ENCODE measurements around the gene PPP2R2D.
"Not testable (repeated sequence)": the region's sequence is repeated elsewhere in the genome, so short reads cannot be mapped to it uniquely, and the experiment has no call there.

PPP2R2D gene

DNA sequence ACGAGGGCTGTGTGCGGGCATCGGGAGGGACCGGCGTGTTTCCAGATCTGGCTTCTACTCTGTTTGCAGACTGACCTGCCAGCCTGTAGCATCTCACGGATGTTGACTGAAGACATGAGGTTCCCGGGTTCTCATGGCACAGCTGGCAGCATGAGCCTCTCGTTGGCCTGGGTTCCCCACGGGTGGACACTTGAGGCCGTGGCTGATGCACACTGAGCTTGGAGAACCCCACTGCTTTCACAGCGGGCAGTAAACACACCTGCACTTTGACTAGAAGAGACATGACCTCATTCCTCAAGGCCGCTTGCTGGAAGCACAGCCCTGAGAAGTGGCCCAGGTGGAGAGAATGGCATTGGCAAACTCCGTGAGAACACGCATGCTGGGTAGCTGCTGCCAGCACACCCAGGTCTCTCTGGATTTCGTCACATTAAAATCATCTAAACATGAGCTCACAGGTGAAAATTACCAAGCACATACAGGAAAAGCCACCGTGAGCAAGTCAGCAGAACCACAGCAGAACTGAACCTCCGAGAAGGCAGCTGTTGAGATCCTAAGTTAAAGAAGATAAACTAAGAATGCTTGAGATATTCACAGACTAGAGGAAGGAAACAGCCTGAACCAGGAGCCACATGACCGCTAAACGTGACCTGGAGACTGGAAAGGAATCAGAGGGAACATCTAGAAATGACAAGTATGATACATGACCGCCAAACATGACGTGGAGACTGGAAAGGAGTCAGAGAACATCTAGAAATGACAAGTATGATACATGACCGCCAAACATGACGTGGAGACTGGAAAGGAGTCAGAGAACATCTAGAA lies 48.4 kb downstream of the PPP2R2D start:
- DNase-seq (ENCODE audit: low spot score): no peak

DNA sequence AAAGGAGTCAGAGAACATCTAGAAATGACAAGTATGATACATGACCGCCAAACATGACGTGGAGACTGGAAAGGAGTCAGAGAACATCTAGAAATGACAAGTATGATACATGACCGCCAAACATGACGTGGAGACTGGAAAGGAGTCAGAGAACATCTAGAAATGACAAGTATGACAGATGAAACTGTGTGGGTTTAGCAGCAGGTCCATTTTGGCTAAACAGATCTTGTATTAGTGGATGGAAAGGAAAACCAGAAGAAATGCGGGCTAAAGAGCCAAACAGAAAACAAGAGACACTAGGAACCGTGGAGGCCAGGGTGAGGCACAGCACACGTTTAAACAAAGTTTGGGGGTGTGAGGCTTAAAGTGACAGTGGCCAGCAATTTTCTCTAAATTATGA lies 49.1 kb downstream of the PPP2R2D start:
- not testable (repeated sequence) for DNase-seq (ENCODE audit: low spot score)

GRCh38 chr10:131954356-131954965 lies 53.7 kb downstream of the PPP2R2D start:
- DNase-seq (ENCODE audit: low spot score): no peak

DNA sequence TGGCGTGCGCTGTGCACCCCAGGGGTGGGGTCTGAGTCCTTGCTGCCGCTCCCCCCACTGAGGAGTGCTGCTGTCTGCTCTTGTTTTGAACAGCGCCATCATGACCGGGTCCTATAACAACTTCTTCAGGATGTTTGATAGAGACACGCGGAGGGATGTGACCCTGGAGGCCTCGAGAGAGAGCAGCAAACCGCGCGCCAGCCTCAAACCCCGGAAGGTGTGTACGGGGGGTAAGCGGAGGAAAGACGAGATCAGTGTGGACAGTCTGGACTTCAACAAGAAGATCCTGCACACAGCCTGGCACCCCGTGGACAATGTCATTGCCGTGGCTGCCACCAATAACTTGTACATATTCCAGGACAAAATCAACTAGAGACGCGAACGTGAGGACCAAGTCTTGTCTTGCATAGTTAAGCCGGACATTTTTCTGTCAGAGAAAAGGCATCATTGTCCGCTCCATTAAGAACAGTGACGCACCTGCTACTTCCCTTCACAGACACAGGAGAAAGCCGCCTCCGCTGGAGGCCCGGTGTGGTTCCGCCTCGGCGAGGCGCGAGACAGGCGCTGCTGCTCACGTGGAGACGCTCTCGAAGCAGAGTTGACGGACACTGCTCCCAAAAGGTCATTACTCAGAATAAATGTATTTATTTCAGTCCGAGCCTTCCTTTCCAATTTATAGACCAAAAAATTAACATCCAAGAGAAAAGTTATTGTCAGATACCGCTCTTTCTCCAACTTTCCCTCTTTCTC lies 55.0 kb downstream of the PPP2R2D start:
- no peak for DNase-seq (ENCODE audit: low spot score)

DNA sequence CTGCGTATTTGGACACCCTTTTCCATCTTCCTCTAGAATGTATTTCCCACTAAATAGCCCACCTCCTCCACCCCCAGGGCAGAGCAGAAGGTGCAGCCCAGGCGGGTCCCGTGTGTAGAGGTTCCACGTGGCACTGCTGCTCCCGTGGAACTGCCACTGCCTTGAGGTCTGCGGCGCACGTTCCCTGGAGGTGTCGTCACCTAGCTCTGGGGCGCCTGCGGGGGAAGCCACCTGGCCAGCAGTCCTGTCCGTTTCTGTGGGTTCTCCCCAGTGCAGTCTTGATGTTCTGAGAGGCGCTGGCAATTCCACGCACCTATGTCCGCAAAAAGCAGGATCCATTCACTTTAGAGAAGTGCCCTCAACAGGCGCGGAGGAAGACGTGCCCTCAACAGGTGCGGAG lies 59.0 kb downstream of the PPP2R2D start:
- DNase-seq (ENCODE audit: low spot score): no peak

DNA sequence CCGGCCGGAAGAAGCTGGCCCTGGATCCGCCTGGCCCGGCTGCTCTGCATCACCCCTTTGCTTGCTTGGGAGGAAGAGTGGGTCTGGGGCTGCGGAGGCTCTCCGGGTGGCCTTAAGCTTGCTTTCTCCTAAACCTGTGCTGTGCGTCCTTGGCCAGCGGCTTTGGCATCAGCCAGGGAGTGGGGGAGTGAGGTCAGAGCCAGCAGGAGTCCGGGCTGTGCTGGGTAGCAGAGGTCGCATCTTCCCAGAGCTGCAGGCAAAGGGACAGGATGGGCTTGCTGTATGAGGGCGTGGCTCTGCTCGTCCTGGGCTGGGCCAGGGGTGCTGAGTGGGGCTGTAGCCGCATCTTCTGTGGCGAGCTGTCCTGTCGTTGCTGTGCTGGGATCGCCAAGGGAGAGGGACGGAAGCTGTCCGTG lies 59.8 kb downstream of the PPP2R2D start:
- no peak for DNase-seq (ENCODE audit: low spot score)

DNA sequence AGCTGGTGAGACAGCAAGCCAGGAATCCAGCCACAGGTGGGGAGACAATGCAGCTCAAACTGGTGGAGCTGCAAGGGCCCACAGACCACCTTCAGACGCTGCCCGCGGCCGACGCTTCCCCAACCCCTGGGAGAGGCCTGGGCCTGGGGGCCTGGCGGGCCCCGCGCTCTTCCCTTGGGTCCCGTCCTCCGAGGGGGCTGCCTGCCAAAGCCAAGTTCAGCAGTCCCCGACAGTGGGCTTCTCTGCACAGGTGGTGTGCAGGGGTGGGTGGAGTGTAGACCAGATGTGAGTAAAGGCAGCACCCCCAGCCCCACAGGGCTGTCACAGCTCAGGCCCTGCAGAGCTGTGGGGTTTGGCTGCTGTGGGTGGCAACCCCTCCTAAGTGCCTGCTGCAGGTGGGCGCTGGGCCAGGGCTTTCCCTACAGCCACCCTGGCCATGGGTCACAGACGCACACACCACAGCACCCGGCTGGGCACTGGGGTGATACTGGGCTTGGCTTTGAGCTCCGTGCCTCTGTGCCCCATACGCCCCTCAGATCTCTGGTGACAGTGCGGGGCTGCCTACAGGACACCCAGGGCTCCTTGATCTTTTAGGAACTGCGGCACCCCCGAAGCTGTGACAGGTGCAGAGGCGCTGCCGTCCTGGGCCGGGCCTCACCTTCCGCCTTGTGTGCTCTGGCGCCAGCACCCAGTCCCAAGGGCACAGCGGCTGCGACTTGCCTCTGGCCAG lies 60.4 kb downstream of the PPP2R2D start:
- no peak for DNase-seq (ENCODE audit: low spot score)

GRCh38 chr10:131961777-131962662 lies 61.2 kb downstream of the PPP2R2D start:
- DNase-seq (ENCODE audit: low spot score): no peak

DNA sequence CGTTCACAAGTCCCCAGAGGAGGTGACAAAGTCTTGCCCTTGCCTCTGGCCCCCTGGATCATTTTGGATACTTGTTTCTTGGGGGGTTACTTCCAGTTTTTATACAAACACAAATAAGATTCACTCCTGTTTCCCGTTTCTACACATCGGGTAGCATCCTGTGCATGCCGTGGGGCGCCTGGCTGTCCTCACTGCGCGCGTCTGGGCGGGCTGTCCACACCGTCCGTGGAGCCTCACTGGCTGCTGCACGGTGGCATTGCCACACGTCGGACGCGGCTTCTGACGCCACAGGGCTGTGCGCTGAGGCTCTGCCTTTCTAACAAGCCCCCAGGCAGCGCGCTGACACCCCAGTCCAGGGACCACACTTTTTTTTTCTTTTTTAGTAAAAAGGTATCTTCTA lies 62.5 kb downstream of the PPP2R2D start:
- DNase-seq (ENCODE audit: low spot score): no peak

DNA sequence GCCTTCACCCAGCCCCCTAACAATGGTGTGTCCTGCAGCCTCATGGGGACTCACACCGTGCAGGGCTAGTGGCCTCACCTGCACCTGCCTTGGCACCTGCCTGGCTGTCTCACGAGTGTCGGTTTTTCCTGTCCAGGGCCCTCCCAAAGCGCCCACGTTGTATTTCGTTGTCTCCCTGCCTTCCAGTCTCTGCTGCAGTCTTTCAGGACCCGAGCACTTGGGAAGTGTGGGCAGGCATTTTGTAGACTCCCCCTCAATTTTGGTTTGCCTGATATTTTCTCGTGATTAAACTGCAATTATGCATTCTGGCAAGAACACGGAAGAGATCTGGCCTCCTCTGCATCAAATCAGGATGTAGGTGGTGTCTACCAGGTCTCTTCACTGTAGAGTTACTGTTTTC lies 63.0 kb downstream of the PPP2R2D start:
- no peak for DNase-seq (ENCODE audit: low spot score)

- no peak for DNase-seq (ENCODE audit: low spot score)
Observed at GRCh38 chr10:131964298-131964697, 63.5 kb downstream of the PPP2R2D start.

DNA sequence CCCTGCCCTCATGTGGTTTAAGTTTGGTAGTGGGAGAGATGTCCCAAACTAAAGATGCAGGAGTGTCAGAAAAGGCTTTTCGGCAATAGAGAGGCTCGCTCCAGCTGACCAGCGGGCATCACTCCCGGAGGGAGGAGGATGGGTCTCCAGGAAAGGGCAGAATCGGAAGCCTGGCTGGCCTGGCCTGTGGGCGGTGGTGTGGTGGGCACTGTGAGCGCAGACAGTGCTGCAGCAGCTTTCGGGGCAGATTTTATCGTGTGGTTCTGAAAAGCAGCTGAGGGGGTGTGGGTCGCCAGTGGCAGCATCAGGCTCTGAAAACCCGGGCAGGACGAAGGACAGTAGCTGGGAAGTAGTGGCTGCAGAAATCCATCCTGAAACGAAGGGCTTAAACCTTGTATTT lies 68.1 kb downstream of the PPP2R2D start:
- DNase-seq (ENCODE audit: low spot score): no peak

DNA sequence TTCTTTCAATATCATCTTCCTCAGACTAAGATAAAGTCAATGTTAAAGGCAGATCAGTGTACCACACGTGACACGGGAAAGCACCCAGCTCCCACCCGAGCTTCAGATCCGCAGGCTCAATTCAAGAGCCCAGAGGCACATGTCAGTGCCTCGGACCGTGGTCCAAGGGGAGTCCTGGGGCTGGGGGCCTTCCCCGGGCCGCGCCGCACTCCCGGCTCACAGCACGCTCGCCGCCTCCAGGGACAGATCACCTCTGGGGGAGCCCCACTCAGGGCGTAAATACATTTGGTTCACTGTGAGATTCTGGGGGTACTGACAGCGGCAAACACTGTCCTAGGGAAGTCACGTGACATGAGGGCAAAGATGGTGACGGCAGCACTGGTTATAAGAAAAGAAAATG lies 70.1 kb downstream of the PPP2R2D start:
- DNase-seq (ENCODE audit: low spot score): no peak

- no peak for DNase-seq (ENCODE audit: low spot score)
Observed at GRCh38 chr10:131971591-131971990, 70.8 kb downstream of the PPP2R2D start.

DNA sequence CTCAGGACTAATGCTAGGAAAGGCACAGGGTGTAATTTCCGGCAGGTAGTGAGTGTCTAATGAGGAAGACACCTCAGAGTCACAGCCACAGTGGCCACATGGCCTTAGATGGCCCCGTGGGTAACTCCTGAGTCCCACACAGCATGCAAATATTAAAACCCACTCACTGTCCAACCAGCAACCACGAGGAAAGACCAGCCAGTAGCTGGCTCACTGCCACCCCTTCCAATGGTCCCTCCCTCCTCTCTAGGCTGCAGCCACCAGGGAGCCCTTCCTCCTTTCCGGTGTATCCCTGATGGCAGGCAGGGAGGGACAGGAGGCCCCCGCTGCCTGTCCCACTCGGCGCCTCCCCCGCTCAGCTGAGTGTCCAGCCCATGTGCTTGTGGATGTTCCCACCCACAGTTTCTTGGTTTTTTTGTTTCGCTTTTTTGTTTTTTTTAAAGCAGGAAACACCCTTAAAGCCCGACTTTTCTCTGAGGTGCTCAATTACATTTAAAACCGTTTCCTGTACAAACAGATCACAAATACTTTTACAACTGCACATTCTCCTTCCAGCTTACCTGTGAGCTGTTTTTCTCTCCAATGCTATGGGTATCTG lies 71.8 kb downstream of the PPP2R2D start:
- DNase-seq (ENCODE audit: low spot score): peak; percentile 47

- no peak for DNase-seq (ENCODE audit: low spot score)
Observed at GRCh38 chr10:131973160-131973951, 72.5 kb downstream of the PPP2R2D start.

- DNase-seq (ENCODE audit: low spot score): no peak
Observed at GRCh38 chr10:131974034-131974817, 73.4 kb downstream of the PPP2R2D start.

DNA sequence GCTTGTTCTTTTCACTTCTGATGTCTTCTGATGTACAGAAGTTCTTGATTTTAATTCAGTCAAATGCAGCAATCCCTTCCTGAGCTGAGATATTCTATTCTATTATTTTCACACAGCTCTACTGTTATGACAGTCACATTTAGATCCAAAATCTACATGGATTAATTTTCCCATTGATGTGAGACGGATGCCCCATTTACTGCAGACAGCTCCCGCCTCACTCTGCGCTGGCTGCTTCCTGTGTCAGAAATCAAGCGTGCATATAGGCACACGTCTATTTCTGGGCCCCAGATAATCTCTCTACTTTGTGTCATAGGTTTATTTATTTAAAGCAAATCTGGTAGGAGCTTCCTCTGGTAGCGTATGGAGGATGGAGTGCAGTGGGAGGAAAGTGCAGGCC lies 74.2 kb downstream of the PPP2R2D start:
- DNase-seq (ENCODE audit: low spot score): no peak

DNA sequence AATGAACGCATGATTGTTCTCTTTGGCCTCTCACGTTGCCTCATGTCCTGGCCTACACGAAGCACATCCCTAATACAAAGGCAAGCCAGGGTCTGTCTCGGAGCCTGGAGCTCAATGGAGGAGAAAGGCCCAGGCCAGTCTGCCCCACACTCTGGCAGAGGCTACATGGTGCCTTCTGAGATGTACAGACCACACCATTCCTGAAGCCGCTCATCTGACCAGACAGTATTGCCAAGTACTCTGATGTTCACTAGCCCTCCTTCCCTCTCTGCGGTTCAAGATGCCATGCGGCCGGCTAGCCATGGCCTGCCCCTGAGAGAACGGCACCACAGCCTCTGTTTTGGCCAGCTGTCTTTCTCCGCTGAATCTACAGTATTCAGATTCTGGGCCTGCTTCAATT lies 75.0 kb downstream of the PPP2R2D start:
- no peak for DNase-seq (ENCODE audit: low spot score)

Data from CD4-positive, alpha-beta T cell treated with Interleukin-6 at 100 ng/mL for 8 hours (primary cell).